Daoy (cell line): ENCODE measurements around the gene TBCD. TPM values are rescaled to one million over a fixed set of nuclear protein-coding genes. Genes with fewer than 3 reads are reported as not detected.

Experiments used
- DNase-seq: peaks from one replicate; pipeline ENCODE4 v3.0.0-alpha.2; 2015; ENCODE audit warnings: low read depth
- total RNA-seq: library from RNA; depleted of rRNA; stranded (reverse); fragments of >200 nt; shearing (Covaris generic); gene quantifications from 2 replicates; pipeline ENCODE4 v1.2.3, GENCODE V29; 2014

The TBCD gene
- total RNA-seq, 1 experiment from 2014 or later, result 23.0 TPM

- no peak for DNase-seq
These were observed 59.0 kb downstream of the TBCD start for GRCh38 chr17:82810644-82811430.

GRCh38 chr17:82812058-82812457 is 60.2 kb downstream of the TBCD start:
- no peak for DNase-seq

- DNase-seq, result no peak
These were observed 60.7 kb downstream of the TBCD start for GRCh38 chr17:82812601-82813000.

GRCh38 chr17:82813299-82814051 is 61.6 kb downstream of the TBCD start:
- no peak for DNase-seq

GRCh38 chr17:82814834-82815233 is 63.0 kb downstream of the TBCD start:
- no peak for DNase-seq

- DNase-seq, result no peak
These were observed 63.5 kb downstream of the TBCD start for GRCh38 chr17:82815354-82815753.

- DNase-seq, result no peak
These were observed 64.0 kb downstream of the TBCD start for GRCh38 chr17:82815790-82816305.

- no peak for DNase-seq
These were observed 64.5 kb downstream of the TBCD start for GRCh38 chr17:82816358-82816757.

- no peak for DNase-seq
These were observed 66.1 kb downstream of the TBCD start for GRCh38 chr17:82817947-82818346.

- no peak for DNase-seq
These were observed 68.7 kb downstream of the TBCD start for GRCh38 chr17:82820278-82821251.

- no peak for DNase-seq
These were observed 69.7 kb downstream of the TBCD start for GRCh38 chr17:82821554-82821953.

- DNase-seq, result no peak
These were observed 70.4 kb downstream of the TBCD start for GRCh38 chr17:82822281-82822680.

- no peak for DNase-seq
These were observed 71.1 kb downstream of the TBCD start for GRCh38 chr17:82823004-82823403.

GRCh38 chr17:82825540-82826124 is 73.8 kb downstream of the TBCD start:
- no peak for DNase-seq

- no peak for DNase-seq
These were observed 74.3 kb downstream of the TBCD start for GRCh38 chr17:82826211-82826610.

- no peak for DNase-seq
These were observed 75.1 kb downstream of the TBCD start for GRCh38 chr17:82826956-82827355.

- no peak for DNase-seq
These were observed 77.1 kb downstream of the TBCD start for GRCh38 chr17:82828875-82829487.

GRCh38 chr17:82830249-82830661 is 78.4 kb downstream of the TBCD start:
- no peak for DNase-seq

GRCh38 chr17:82831041-82831817 is 79.4 kb downstream of the TBCD start:
- DNase-seq, result no peak

GRCh38 chr17:82831818-82832200 is 79.9 kb downstream of the TBCD start:
- DNase-seq, result no peak
